ENCODE data around the gene SDR42E2.
"Not testable (repeated sequence)": the region's sequence is repeated elsewhere in the genome, so short reads cannot be mapped to it uniquely, and the experiment has no call there.

Gene SDR42E2

GRCh38 chr16:22210854-22211253, 48.5 kb downstream of the SDR42E2 start:
- Mint-ChIP-seq H3K9me3 (peaks cover 19% of the 10 kb centered on the region), H3K27me3 (ENCODE audit: low read depth, poor library complexity) (peaks cover 9% of the 10 kb centered on the region), H3K4me1 (peaks cover 13% of the 10 kb centered on the region), H3K4me3 (no peak overlapping the region), H3K27ac (no peak overlapping the region), H3K36me3 (ENCODE audit: low read depth) (peaks cover 56% of the 10 kb centered on the region)
- DNase-seq = no peak
- TF ChIP-seq, protein P1, sequence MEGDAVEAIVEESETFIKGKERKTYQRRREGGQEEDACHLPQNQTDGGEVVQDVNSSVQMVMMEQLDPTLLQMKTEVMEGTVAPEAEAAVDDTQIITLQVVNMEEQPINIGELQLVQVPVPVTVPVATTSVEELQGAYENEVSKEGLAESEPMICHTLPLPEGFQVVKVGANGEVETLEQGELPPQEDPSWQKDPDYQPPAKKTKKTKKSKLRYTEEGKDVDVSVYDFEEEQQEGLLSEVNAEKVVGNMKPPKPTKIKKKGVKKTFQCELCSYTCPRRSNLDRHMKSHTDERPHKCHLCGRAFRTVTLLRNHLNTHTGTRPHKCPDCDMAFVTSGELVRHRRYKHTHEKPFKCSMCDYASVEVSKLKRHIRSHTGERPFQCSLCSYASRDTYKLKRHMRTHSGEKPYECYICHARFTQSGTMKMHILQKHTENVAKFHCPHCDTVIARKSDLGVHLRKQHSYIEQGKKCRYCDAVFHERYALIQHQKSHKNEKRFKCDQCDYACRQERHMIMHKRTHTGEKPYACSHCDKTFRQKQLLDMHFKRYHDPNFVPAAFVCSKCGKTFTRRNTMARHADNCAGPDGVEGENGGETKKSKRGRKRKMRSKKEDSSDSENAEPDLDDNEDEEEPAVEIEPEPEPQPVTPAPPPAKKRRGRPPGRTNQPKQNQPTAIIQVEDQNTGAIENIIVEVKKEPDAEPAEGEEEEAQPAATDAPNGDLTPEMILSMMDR (IDR thresholded peaks at IDR 0.05) = no peak

DNA sequence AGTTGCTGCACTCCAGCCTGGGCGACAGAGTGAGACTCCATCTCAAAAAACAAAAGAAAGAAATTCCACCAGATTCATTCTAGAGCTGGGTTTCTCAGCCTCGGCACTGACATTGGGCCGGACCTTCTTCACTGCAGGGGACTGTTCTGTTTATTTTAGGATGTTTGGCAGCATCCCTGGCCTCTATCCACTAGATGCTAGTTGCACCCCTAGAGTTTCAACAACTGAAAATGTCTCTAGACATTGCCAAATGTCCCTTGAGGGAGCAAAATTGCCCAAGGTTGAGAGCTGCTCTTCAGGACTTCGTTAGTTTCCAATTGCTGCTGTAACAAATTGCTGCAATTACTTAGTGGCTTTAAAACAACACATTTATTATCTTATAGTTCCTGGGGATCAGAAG, 50.9 kb downstream of the SDR42E2 start:
- Mint-ChIP-seq H3K27me3 (ENCODE audit: low read depth, poor library complexity) (peaks cover 5% of the 10 kb centered on the region), H3K36me3 (ENCODE audit: low read depth) (peaks cover 60% of the 10 kb centered on the region), H3K9me3 (peaks cover 19% of the 10 kb centered on the region), H3K27ac (no peak overlapping the region), H3K4me3 (no peak overlapping the region), H3K4me1 (peaks cover 4% of the 10 kb centered on the region)
- no peak for DNase-seq
- TF ChIP-seq, protein P1 (IDR thresholded peaks at IDR 0.05) = no peak

- Mint-ChIP-seq H3K27ac (peak overlapping the region; percentile 33), H3K4me3 (no peak overlapping the region), H3K27me3 (ENCODE audit: low read depth, poor library complexity) (peaks cover 5% of the 10 kb centered on the region), H3K4me1 (peaks cover 4% of the 10 kb centered on the region), H3K9me3 (peaks cover 19% of the 10 kb centered on the region), H3K36me3 (ENCODE audit: low read depth) (peaks cover 60% of the 10 kb centered on the region)
- TF ChIP-seq, protein P1 (IDR thresholded peaks at IDR 0.05) = no peak
- DNase-seq = no peak
Measured at GRCh38 chr16:22213801-22214200, 51.5 kb downstream of the SDR42E2 start.

- no peak overlapping the region for H3K4me3 Mint-ChIP-seq
- no peak overlapping the region for H3K27ac Mint-ChIP-seq
- peaks cover 60% of the 10 kb centered on the region for H3K36me3 Mint-ChIP-seq (ENCODE audit: low read depth)
- H3K9me3 Mint-ChIP-seq = peaks cover 19% of the 10 kb centered on the region
- H3K4me1 Mint-ChIP-seq = peaks cover 4% of the 10 kb centered on the region
- TF ChIP-seq, protein P1 (IDR thresholded peaks at IDR 0.05) = no peak
- DNase-seq = no peak
- H3K27me3 Mint-ChIP-seq (ENCODE audit: low read depth, poor library complexity) = peaks cover 5% of the 10 kb centered on the region
Measured at GRCh38 chr16:22214402-22214801, 52.1 kb downstream of the SDR42E2 start.

DNA sequence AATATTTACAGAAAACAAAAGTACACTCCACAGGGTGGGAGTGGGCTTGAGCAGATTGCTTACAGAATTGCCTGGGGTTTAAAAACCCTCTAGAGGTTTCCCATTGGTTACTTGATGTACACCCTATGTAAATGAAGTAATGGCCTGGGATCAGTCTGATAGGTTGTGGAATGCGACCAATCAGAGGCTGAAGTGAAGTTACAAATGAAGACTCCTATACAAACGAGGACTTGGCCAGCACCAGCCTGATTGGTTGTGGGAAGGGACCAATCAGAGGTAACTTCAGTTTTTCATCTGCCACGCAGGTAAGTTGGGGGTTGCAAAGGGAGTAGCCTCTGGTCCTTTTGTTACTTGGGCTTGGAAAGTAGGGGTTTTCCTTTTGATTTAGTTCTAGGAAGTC, 52.6 kb downstream of the SDR42E2 start:
- no peak for DNase-seq
- Mint-ChIP-seq H3K27me3 (ENCODE audit: low read depth, poor library complexity) (peaks cover 5% of the 10 kb centered on the region), H3K36me3 (ENCODE audit: low read depth) (peaks cover 61% of the 10 kb centered on the region), H3K9me3 (peaks cover 19% of the 10 kb centered on the region), H3K27ac (no peak overlapping the region), H3K4me3 (no peak overlapping the region), H3K4me1 (peaks cover 4% of the 10 kb centered on the region)
- TF ChIP-seq, protein P1 (IDR thresholded peaks at IDR 0.05) = no peak

GRCh38 chr16:22216191-22216831, 54.0 kb downstream of the SDR42E2 start:
- Mint-ChIP-seq H3K4me1 (peaks cover 4% of the 10 kb centered on the region), H3K9me3 (peaks cover 9% of the 10 kb centered on the region), H3K27ac (no peak overlapping the region), H3K4me3 (no peak overlapping the region), H3K36me3 (ENCODE audit: low read depth) (peaks cover 54% of the 10 kb centered on the region), H3K27me3 (ENCODE audit: low read depth, poor library complexity) (no peaks in the 10 kb centered on the region)
- no peak for DNase-seq
- TF ChIP-seq, protein P1 (IDR thresholded peaks at IDR 0.05) = no peak

DNA sequence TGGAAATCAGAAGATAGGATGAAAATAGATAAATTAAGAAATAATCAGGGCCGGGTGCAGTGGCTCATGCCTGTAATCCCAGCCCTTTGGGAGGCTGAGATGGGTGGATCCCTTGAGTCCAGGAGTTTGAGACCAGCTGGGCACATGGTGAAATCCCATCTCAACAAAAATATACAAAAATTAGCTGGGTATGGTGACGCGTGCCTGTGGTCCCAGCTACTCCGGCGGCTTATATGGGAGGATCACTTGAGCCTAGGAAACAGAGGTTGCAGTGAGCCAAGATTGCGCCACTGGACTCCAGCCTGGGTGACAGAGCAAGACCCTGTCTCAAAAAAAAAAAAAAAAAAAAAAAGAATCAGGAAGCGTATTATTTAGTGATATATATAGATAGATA, 54.5 kb downstream of the SDR42E2 start:
- H3K4me1 Mint-ChIP-seq; H3K27ac Mint-ChIP-seq; DNase-seq; H3K27me3 Mint-ChIP-seq (ENCODE audit: low read depth, poor library complexity); H3K4me3 Mint-ChIP-seq; H3K9me3 Mint-ChIP-seq: not testable (repeated sequence)
- peaks cover 48% of the 10 kb centered on the region for H3K36me3 Mint-ChIP-seq (ENCODE audit: low read depth)
